ENCODE results near the gene ABLIM1. TPM values are rescaled to one million over a fixed set of nuclear protein-coding genes. Genes with fewer than 3 reads are reported as not detected.
A peak's percentile ranks its signal among the peaks of the same experiment; 100 is the strongest.

ABLIM1 gene
- total and polyA plus RNA-seq, 8 donors = 13.3 to 44.5 (median 33.3) TPM

DNA sequence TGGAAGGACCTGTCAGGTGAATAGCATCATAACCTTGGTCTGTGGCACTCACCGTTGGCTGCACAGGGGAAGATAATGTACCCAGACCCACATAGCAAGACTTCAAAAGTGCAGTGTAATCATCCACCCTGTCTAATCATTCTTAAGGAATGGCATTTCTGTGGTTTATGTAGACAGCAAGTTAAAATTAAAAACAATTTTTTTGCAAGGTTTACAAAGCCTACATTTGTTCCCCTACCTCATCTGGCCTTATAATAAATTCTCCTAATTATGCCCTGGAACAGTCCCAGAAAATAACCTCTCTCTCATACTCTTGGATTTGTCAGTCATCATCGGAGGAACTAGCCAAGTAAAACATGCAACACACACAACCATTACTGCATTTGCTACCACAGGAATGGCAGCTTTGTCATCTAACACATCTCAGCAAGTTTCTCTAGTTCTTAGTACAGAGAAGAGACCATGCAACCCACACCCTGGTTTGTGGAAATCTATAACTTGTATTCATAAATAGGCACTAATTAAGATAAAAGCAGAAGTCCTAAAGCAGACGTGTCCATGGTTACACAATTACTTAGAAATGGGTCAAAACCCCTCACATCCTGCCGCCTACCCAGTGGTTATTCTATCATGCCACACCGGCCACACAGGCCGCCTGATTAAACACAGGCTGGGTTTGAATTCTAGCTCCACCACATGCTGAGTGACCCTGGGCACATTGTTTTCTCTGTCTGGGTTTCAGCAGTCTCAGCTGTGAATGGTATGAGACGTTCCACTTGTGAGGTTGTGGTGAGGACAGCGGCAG, 19.1 kb downstream of the ABLIM1 start:
- WGBS, 2 donors = 66 to 75% methylated on average over 8 of the region's 8 CpGs
- Histone ChIP-seq H3K36me3 (no peaks in the 10 kb centered on the region), H3K9me3 (no peaks in the 10 kb centered on the region), H3K4me3 (no peak overlapping the region), H3K27me3 (no peaks in the 10 kb centered on the region), H3K4me1 (peaks cover 8 to 10% (median 10%) of the 10 kb centered on the region in 3 donors), H3K27ac (peak overlapping the region in 1 of 4 donors; percentile 34)
- no peak for FAIRE-seq
- intact Hi-C loops (cut with DNase I) = no loop called here
- no peak for DNase-seq
- peak in 1 of 4 donors; percentile 23 for ATAC-seq
- TF ChIP-seq, protein P1, sequence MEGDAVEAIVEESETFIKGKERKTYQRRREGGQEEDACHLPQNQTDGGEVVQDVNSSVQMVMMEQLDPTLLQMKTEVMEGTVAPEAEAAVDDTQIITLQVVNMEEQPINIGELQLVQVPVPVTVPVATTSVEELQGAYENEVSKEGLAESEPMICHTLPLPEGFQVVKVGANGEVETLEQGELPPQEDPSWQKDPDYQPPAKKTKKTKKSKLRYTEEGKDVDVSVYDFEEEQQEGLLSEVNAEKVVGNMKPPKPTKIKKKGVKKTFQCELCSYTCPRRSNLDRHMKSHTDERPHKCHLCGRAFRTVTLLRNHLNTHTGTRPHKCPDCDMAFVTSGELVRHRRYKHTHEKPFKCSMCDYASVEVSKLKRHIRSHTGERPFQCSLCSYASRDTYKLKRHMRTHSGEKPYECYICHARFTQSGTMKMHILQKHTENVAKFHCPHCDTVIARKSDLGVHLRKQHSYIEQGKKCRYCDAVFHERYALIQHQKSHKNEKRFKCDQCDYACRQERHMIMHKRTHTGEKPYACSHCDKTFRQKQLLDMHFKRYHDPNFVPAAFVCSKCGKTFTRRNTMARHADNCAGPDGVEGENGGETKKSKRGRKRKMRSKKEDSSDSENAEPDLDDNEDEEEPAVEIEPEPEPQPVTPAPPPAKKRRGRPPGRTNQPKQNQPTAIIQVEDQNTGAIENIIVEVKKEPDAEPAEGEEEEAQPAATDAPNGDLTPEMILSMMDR (IDR thresholded peaks at IDR 0.05) = no peak

GRCh38 chr10:114635797-114636550, 22.1 kb downstream of the ABLIM1 start:
- intact Hi-C loops (cut with DNase I) = no loop called here
- H3K27ac ChIP-seq = peak overlapping the region; percentile 17 to 77 (median 46)
- no peak for ATAC-seq
- no peak overlapping the region for H3K4me3 ChIP-seq
- FAIRE-seq = no peak
- no peak for DNase-seq
- H3K27me3 ChIP-seq = no peaks in the 10 kb centered on the region
- TF ChIP-seq, protein P1 (IDR thresholded peaks at IDR 0.05) = no peak
- H3K36me3 ChIP-seq = no peaks in the 10 kb centered on the region
- WGBS, 2 donors = 74 to 77% methylated on average over 6 of the region's 6 CpGs
- H3K4me1 ChIP-seq = peaks cover 7 to 12% (median 11%) of the 10 kb centered on the region in 3 donors
- no peaks in the 10 kb centered on the region for H3K9me3 ChIP-seq

DNA sequence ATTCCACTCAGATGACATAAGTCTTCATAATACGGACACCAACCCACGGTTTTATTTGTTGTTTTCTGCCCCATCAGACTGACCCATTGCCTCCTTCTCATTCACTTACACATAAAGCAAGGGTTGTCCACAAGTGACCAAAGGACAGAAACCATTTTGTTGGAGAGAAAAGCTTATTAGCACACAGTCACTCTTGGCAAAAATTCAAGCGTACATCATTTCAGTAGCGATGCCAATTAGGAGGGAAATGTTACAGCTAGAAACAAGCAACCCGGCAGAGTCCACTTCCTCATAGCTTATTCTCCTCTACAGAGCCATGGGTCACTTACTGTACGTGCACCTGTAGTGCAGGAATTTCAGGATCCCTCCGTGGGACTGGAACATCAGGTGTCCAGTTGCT, 23.0 kb downstream of the ABLIM1 start:
- FAIRE-seq (no peak), DNase-seq (no peak), ATAC-seq (peak in 2 of 4 donors; percentile 12 to 20)
- H3K36me3 ChIP-seq = no peaks in the 10 kb centered on the region
- intact Hi-C loops (cut with DNase I) = no loop called here
- no peaks in the 10 kb centered on the region for H3K9me3 ChIP-seq
- no peak overlapping the region for H3K4me3 ChIP-seq
- H3K4me1 ChIP-seq = peaks cover 7 to 12% (median 11%) of the 10 kb centered on the region in 3 donors
- H3K27ac ChIP-seq = peak overlapping the region; percentile 17 to 77 (median 46)
- no peaks in the 10 kb centered on the region for H3K27me3 ChIP-seq
- TF ChIP-seq, protein P1 (IDR thresholded peaks at IDR 0.05) = no peak
- WGBS, 2 donors = 54 to 55% methylated on average over 7 of the region's 7 CpGs

DNA sequence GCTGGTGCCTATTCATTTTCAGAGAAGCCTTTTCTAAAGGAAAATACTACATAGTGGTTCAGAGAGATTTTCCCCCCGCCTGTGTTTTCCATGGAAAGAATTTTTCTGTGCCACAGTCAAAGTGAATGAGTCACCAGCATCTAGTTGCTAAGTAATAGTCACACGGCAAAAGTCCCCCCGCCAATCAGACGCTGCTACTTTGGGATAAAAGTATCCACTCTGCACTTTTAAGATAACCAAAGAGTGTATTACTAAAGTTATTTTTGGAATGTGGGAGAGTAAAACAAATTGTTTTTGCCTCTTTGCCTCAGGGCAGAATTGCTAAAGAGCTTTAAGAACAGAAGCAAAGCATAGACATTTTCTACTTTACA, 23.5 kb downstream of the ABLIM1 start:
- 34 to 61% methylated on average over 4 of the region's 4 CpGs for WGBS, 2 donors
- no peak overlapping the region for H3K4me3 ChIP-seq
- no peaks in the 10 kb centered on the region for H3K36me3 ChIP-seq
- peaks cover 7 to 12% (median 11%) of the 10 kb centered on the region in 3 donors for H3K4me1 ChIP-seq
- intact Hi-C loops (cut with DNase I) = no loop called here
- H3K27me3 ChIP-seq = no peaks in the 10 kb centered on the region
- DNase-seq = peak in 3 of 6 donors; percentile 39 to 53 (median 48)
- peak; percentile 71 for FAIRE-seq
- no peaks in the 10 kb centered on the region for H3K9me3 ChIP-seq
- peak overlapping the region in 2 of 4 donors; percentile 71 to 77 for H3K27ac ChIP-seq
- TF ChIP-seq, protein P1 (IDR thresholded peaks at IDR 0.05) = no peak
- peak; percentile 49 to 67 (median 62) for ATAC-seq

All from pancreas (tissue), 10 donors.